OCI-LY7 (cell line): ENCODE results near the gene SNAPC5. TPM values are rescaled to one million over a fixed set of nuclear protein-coding genes. Genes with fewer than 3 reads are reported as not detected.
"Not testable (repeated sequence)": the region's sequence is repeated elsewhere in the genome, so short reads cannot be mapped to it uniquely, and the experiment has no call there.

ENCODE experiments used
- BruUV-seq: library from RNA; stranded (reverse); fragments of 400-500 nt; replicated peaks from 2 replicates; lab custom pipeline; 2021; lab: Mats Ljungman, UMichigan
- CTCF ChIA-PET: fragments of 300-600 bp; sonication (Branson Sonifier 250); formaldehyde crosslinking; loops from one replicate; lab custom pipeline; 2022; ENCODE audit warnings: antibody characterized with exemption; ENCODE audit not compliant: unreplicated experiment; lab: Charles Lee
- POLR2A ChIA-PET: fragments of 300-600 bp; sonication (Branson Sonifier 250); formaldehyde crosslinking; loops from one replicate; lab custom pipeline; 2022; ENCODE audit warnings: antibody characterized with exemption; lab: Charles Lee
- DNase-seq: peaks from one replicate; pipeline ENCODE4 v3.0.0-alpha.2; 2015; ENCODE audit warnings: low spot score
- H2AFZ ChIP-seq: fragments of 200-600 bp; sonication (generic), shearing (Covaris generic); 2 replicates; pipeline ENCODE4 v1.6.1; 2014; ENCODE audit warnings: mild to moderate bottlenecking, antibody characterized with exemption, low read length, moderate library complexity
- H3K27ac ChIP-seq: fragments of 200-600 bp; sonication (generic); 2 replicates; pipeline ENCODE4 v1.5.1; 2014; ENCODE audit warnings: mixed run types, low read depth, mild to moderate bottlenecking, moderate library complexity, low read length, inconsistent platforms; ENCODE audit not compliant: poor library complexity, severe bottlenecking
- H3K36me3 ChIP-seq: fragments of 200-600 bp; sonication (generic); 2 replicates; pipeline ENCODE4 v1.6.1; 2014; ENCODE audit warnings: mild to moderate bottlenecking, antibody characterized with exemption, low read length, moderate library complexity, mixed read lengths; ENCODE audit not compliant: insufficient read depth
- H3K4me1 ChIP-seq: fragments of 200-600 bp; sonication (generic); 2 replicates; pipeline ENCODE4 v1.5.1; 2014; ENCODE audit warnings: mild to moderate bottlenecking, low read length; ENCODE audit not compliant: insufficient read depth, poor library complexity, severe bottlenecking
- H3K4me2 ChIP-seq: fragments of 200-600 bp; sonication (generic); 2 replicates; pipeline ENCODE4 v1.6.1; 2014; ENCODE audit warnings: mild to moderate bottlenecking, low read length
- H3K4me3 ChIP-seq: fragments of 200-600 bp; sonication (generic); 2 replicates; pipeline ENCODE4 v1.5.1; 2014; ENCODE audit warnings: mild to moderate bottlenecking, low read depth, low read length; ENCODE audit not compliant: poor library complexity, severe bottlenecking
- H3K79me2 ChIP-seq: fragments of 200-600 bp; sonication (generic); 2 replicates; pipeline ENCODE4 v1.6.1; 2016; ENCODE audit warnings: low read depth, mild to moderate bottlenecking, low read length, moderate library complexity, mixed read lengths; ENCODE audit not compliant: insufficient read depth
- H3K9me2 ChIP-seq: fragments of 200-600 bp; sonication (generic); 2 replicates; pipeline ENCODE4 v1.6.1; 2016; ENCODE audit warnings: mild to moderate bottlenecking, low read length, mixed read lengths; ENCODE audit not compliant: insufficient read depth
- H3K9me3 ChIP-seq: fragments of 200-600 bp; sonication (generic); 2 replicates; pipeline ENCODE4 v1.6.1; 2014; ENCODE audit warnings: mild to moderate bottlenecking, mixed run types, low read length, mixed read lengths
- H4K20me1 ChIP-seq: fragments of 200-600 bp; sonication (generic); 2 replicates; pipeline ENCODE4 v1.6.1; 2014; ENCODE audit warnings: mild to moderate bottlenecking, antibody characterized with exemption, low read length, moderate library complexity, mixed read lengths; ENCODE audit not compliant: insufficient read depth
- CTCF ChIP-seq: fragments of 200-600 bp; sonication (generic); conservative IDR thresholded peaks from 2 replicates; pipeline ENCODE4 v1.5.1; 2014; ENCODE audit warnings: mild to moderate bottlenecking, antibody characterized with exemption, low read length, moderate library complexity, mixed read lengths
- EZH2phosphoT487 ChIP-seq: fragments of 200-600 bp; sonication (generic); IDR thresholded peaks from 2 replicates; pipeline ENCODE4 v1.6.1; 2018; ENCODE audit warnings: low read depth, borderline replicate concordance, mild to moderate bottlenecking, mixed run types, antibody characterized with exemption, low read length, moderate library complexity, mixed read lengths
- intact Hi-C: fragments of 100-400 bp; cut with micrococcal nuclease; formaldehyde crosslinking; loops from one replicate; pipeline ENCODE4 v1.10.0; 2022; ENCODE audit not compliant: unreplicated experiment
- total RNA-seq, 2 experiments: library from RNA; depleted of rRNA in 1 of 2; stranded (reverse); fragments of >200 nt in 1 of 2; shearing (Covaris generic) in 1 of 2; gene quantifications; 2 replicates each; pipeline ENCODE4 v1.2.3, GENCODE V29; 2014 to 2022

SNAPC5 gene
- total RNA-seq, 2 experiments from 2014 or later: 26.5 to 30.7 TPM

DNA sequence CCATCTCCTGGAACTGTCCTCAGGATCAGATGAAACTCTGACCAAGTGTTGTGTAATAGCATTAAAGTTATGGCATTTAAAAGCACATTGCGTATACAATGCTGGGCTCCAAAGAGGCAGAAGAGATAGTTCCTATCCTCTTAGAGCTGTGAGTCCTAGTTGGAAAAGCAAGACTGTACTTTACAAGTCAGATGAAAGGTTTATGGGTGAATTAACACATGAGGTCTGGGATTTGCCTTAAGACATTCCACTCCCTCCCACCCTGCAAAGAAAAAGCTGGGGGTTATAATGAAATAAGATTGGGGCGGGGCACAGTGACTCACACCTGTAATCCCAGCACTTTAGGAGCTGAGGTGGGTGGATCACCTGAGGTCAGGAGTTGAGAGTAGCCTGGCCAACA, 35.6 kb downstream of the SNAPC5 start:
- POLR2A ChIA-PET: interaction anchor here (0.7 to 0.9 kb wide), 2 partner anchors 10 to 67 kb away, joined by 6 to 7 read pairs; no protein-coding TSS in a partner anchor
- TF ChIP-seq CTCF (no peak), EZH2phosphoT487 (no peak)
- DNase-seq: no peak
- Histone ChIP-seq H3K4me1 (peaks cover 17% of the 10 kb centered on the region), H3K4me2 (no peak overlapping the region), H3K4me3 (no peak overlapping the region), H3K9me2 (no peaks in the 10 kb centered on the region), H4K20me1 (no peaks in the 10 kb centered on the region), H3K27ac (no peak overlapping the region), H3K36me3 (peaks cover 68% of the 10 kb centered on the region), H3K79me2 (no peaks in the 10 kb centered on the region; the same call in 1 of the 2 replicates), H2AFZ (no peak overlapping the region), H3K9me3 (no peaks in the 10 kb centered on the region)
- CTCF ChIA-PET: no interaction called here
- BruUV-seq: no TSS peak
- intact Hi-C loops: no loop called here

DNA sequence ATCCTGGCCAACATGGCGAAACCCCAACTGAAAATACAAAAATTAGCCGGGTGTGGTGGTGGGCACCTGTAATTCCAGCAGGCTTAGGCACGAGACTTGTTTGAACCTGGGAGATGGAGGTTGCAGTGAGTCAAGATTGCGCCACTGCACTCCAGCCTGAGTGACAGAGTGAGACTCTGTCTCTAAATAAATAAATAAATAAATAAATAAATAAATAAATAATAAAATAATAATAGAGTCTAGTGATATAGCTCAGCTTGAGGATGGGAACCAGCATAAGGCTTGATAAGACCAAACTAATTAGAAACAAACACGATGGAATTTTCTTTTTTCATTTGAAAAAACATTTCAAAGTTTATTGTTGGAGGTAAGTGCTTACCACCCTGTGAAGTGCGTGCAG, 36.3 kb downstream of the SNAPC5 start:
- BruUV-seq, H3K27ac ChIP-seq, H3K79me2 ChIP-seq, POLR2A ChIA-PET, CTCF ChIA-PET, intact Hi-C loops, H2AFZ ChIP-seq, H3K4me2 ChIP-seq, H3K9me3 ChIP-seq, H4K20me1 ChIP-seq, DNase-seq, H3K9me2 ChIP-seq, H3K4me3 ChIP-seq: not testable (repeated sequence)
- Histone ChIP-seq H3K36me3 (peaks cover 62% of the 10 kb centered on the region), H3K4me1 (peaks cover 24% of the 10 kb centered on the region)

- H2AFZ ChIP-seq: no peak overlapping the region
- BruUV-seq: no TSS peak
- no peak overlapping the region for H3K4me3 ChIP-seq
- peaks cover 62% of the 10 kb centered on the region for H3K36me3 ChIP-seq
- ChIA-PET CTCF (interaction anchor here (0.6 kb wide), 1 partner anchor 289 kb away, joined by 9 read pairs; no protein-coding TSS in a partner anchor), POLR2A (interaction anchor here (0.6 to 1.6 kb wide), 3 partner anchors 14 to 74 kb away, joined by 3 to 5 read pairs (median 5); no protein-coding TSS in a partner anchor)
- no peak overlapping the region for H3K27ac ChIP-seq
- no peak for DNase-seq
- H3K9me3 ChIP-seq: no peaks in the 10 kb centered on the region
- H3K9me2 ChIP-seq: no peaks in the 10 kb centered on the region
- intact Hi-C loops: no loop called here
- no peak for TF ChIP-seq EZH2phosphoT487
- TF ChIP-seq CTCF: no peak
- peaks cover 31% of the 10 kb centered on the region for H3K4me1 ChIP-seq
- no peak overlapping the region for H3K4me2 ChIP-seq
- no peaks in the 10 kb centered on the region for H4K20me1 ChIP-seq
- H3K79me2 ChIP-seq: no peaks in the 10 kb centered on the region; the same call in 1 of the 2 replicates
These were observed 37.5 kb downstream of the SNAPC5 start for GRCh38 chr15:66459818-66460615.
